Spinal cord (tissue), 10 donors: ENCODE measurements around the gene F2RL3. TPM values are rescaled to one million over a fixed set of nuclear protein-coding genes. Genes with fewer than 3 reads are reported as not detected.

Experiments used
- DNase-seq, 6 donors: peaks; one replicate each; pipeline versions ENCODE4 v3.0.0 to v3.0.0-alpha.2; 2013 to 2015; ENCODE audit warnings: low spot score in 6 of 6, low read depth in 4 of 6
- H3K27ac ChIP-seq: one replicate; pipeline ENCODE4 v1.5.1; 2013; ENCODE audit warnings: low read depth, low read length, control low read depth
- H3K27me3 ChIP-seq: one replicate; pipeline ENCODE4 v1.6.1; 2013; ENCODE audit warnings: low read length; ENCODE audit not compliant: control insufficient read depth, insufficient read depth
- H3K36me3 ChIP-seq: one replicate; pipeline ENCODE4 v1.6.1; 2013; ENCODE audit warnings: low read length; ENCODE audit not compliant: control insufficient read depth, insufficient read depth
- H3K4me1 ChIP-seq: one replicate; pipeline ENCODE4 v1.6.1; 2013; ENCODE audit warnings: low read length; ENCODE audit not compliant: control insufficient read depth, insufficient read depth
- H3K4me3 ChIP-seq: one replicate; pipeline ENCODE4 v1.5.1; 2013; ENCODE audit warnings: low read depth, low read length, control low read depth
- H3K9me3 ChIP-seq: one replicate; pipeline ENCODE4 v1.6.1; 2013; ENCODE audit warnings: low read length; ENCODE audit not compliant: control insufficient read depth, insufficient read depth
- WGBS: methylation state at CpG from one replicate; pipeline ENCODE4 v1.1.5; 2013; ENCODE audit warnings: missing lambda C conversion rate; ENCODE audit not compliant: insufficient coverage; 5-methylcytosine and 5-hydroxymethylcytosine counted together
- polyA plus RNA-seq, 2 donors: library from polyadenylated mRNA; unstranded; fragments of 120-200 nt; gene quantifications; one replicate each; pipeline ENCODE4 v1.2.1, GENCODE V29; 2013; ENCODE audit not compliant: insufficient read length in 2 of 2
- total RNA-seq, 2 donors: library from RNA; depleted of rRNA in 1 of 2; stranded (reverse); fragments of 120-200 nt in 1 of 2; fragments of >200 nt in 1 of 2; gene quantifications; one replicate each; pipeline versions ENCODE4 v1.2.3 to v1.2.4, GENCODE V29; 2013 to 2014
- donor health status: healthy.

The F2RL3 gene
- total and polyA plus RNA-seq, 4 donors: 0.10 to 0.45 (median 0.16) TPM

DNA sequence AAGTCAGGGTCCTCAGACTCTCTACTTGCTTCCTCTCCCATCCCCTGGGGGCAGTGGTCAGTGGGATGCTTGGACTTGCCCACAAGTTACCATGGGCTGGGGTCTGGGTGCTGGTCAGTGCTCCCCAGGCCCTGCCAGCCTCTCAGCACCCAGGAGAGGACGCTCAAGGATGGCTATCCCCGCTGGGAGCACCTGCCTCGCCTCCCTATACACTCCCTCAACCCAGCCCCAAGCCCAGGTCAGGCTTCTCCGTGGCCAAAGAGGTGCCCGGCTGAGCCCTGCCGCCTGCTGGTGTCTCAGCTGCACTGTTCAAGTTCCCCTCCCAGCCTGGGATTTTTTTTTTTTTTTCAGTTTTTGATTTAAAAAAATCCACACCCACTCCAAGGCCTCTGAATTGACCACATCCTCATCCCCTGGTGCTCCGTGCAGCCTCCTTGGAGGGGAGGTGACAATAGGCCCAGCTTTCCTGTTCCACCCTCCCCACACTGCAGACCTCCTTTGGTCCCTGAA, 10.8 kb downstream of the F2RL3 start:
- H3K9me3 ChIP-seq: no peaks in the 10 kb centered on the region
- no peak overlapping the region for H3K27ac ChIP-seq
- H3K4me3 ChIP-seq: no peak overlapping the region
- peaks cover 27% of the 10 kb centered on the region for H3K4me1 ChIP-seq
- H3K36me3 ChIP-seq: no peaks in the 10 kb centered on the region
- H3K27me3 ChIP-seq: peaks cover 10% of the 10 kb centered on the region
- 53% methylated on average over 7 of the region's 7 CpGs for WGBS
- no peak for DNase-seq

GRCh38 chr19:16901491-16902175, 12.8 kb downstream of the F2RL3 start:
- H3K36me3 ChIP-seq: no peaks in the 10 kb centered on the region
- 42% methylated on average over 18 of the region's 19 CpGs for WGBS
- DNase-seq: peak in 3 of 6 donors; percentile 24 to 88 (median 48)
- H3K27ac ChIP-seq: no peak overlapping the region
- H3K4me3 ChIP-seq: no peak overlapping the region
- peaks cover 18% of the 10 kb centered on the region for H3K4me1 ChIP-seq
- H3K27me3 ChIP-seq: peaks cover under 1% of the 10 kb centered on the region
- no peaks in the 10 kb centered on the region for H3K9me3 ChIP-seq

DNA sequence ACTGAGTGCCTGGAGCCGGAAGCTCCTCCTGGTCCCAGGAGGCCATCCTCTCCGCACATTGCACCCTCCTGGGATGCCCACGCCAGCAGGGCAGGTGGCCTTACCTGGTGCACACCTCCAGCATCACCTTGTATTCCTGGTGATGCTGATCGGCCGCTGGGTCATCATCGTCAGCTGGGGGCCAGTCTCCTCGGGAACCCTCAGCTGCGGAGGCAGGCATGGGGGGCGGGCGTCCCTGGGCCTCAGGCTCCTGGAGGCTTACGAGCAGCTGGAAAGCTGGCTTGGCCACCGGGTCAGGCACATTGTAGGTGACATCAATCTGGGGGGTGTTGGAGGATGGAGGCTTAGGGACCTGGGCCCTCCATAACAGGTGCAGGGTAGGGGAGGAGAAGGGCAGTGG, 13.7 kb downstream of the F2RL3 start:
- H3K4me1 ChIP-seq: peaks cover 17% of the 10 kb centered on the region
- H3K27me3 ChIP-seq: no peaks in the 10 kb centered on the region
- no peak overlapping the region for H3K27ac ChIP-seq
- no peak overlapping the region for H3K4me3 ChIP-seq
- no peaks in the 10 kb centered on the region for H3K9me3 ChIP-seq
- DNase-seq: no peak
- WGBS: 93% methylated on average over 12 of the region's 12 CpGs
- no peaks in the 10 kb centered on the region for H3K36me3 ChIP-seq

DNA sequence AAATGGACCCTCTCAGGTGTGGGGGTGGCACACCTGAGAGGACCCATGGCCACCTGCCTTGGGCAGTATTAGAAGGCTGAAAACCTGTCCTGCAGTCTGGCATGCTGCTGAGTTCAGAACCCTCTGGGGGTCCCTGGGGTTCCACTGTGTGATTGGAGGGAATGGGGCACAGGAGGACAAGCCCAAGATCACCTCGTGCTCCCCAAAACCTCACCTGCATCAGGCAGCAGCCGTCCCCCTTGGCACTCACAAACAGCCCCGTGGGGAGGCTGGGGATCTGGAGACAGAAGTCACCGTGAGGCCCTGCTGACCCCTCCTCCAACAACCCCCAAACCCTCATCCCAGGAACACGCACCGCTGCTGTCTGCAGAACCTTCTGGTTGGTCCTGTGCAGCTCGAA, 14.5 kb downstream of the F2RL3 start:
- H3K4me1 ChIP-seq: peaks cover 17% of the 10 kb centered on the region
- no peaks in the 10 kb centered on the region for H3K27me3 ChIP-seq
- no peaks in the 10 kb centered on the region for H3K9me3 ChIP-seq
- no peak for DNase-seq
- no peaks in the 10 kb centered on the region for H3K36me3 ChIP-seq
- WGBS: 86% methylated on average over 7 of the region's 7 CpGs
- H3K27ac ChIP-seq: no peak overlapping the region
- H3K4me3 ChIP-seq: no peak overlapping the region

GRCh38 chr19:16904599-16904998, 15.8 kb downstream of the F2RL3 start:
- Histone ChIP-seq H3K27ac (no peak overlapping the region), H3K4me1 (peaks cover 17% of the 10 kb centered on the region), H3K9me3 (no peaks in the 10 kb centered on the region), H3K27me3 (no peaks in the 10 kb centered on the region), H3K36me3 (no peaks in the 10 kb centered on the region), H3K4me3 (no peak overlapping the region)
- no peak for DNase-seq
- WGBS: 70% methylated on average over 2 of the region's 5 CpGs

- H3K27ac ChIP-seq: no peak overlapping the region
- no peaks in the 10 kb centered on the region for H3K4me1 ChIP-seq
- H3K36me3 ChIP-seq: no peaks in the 10 kb centered on the region
- WGBS: 92% methylated on average over 12 of the region's 12 CpGs
- H3K4me3 ChIP-seq: no peak overlapping the region
- DNase-seq: no peak
- no peaks in the 10 kb centered on the region for H3K27me3 ChIP-seq
- H3K9me3 ChIP-seq: no peaks in the 10 kb centered on the region
Observed at GRCh38 chr19:16908759-16909158, 20.0 kb downstream of the F2RL3 start.

DNA sequence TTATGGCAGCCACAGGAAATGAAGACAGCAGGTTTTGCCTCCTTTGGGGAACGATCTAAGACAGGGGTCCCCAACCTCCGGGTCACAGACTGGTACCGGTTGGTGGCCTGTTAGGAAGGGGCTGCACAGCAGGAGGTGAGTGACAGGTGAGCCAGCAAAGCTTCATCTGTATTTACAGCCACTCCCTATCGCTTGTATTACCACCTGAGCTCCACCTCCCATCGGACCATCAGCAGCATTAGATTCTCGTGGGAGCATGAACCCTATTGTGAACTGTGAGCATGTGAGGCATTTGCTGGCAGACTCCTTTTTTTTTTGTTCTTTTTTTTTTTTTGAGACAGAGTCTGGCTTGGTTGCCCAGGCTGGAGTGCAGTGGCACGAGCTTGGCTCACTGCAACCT, 22.2 kb downstream of the F2RL3 start:
- H3K36me3 ChIP-seq: no peaks in the 10 kb centered on the region
- H3K4me3 ChIP-seq: no peak overlapping the region
- WGBS: 88% methylated on average over 4 of the region's 7 CpGs
- no peaks in the 10 kb centered on the region for H3K9me3 ChIP-seq
- DNase-seq: no peak
- H3K27me3 ChIP-seq: no peaks in the 10 kb centered on the region
- no peak overlapping the region for H3K27ac ChIP-seq
- H3K4me1 ChIP-seq: no peaks in the 10 kb centered on the region

GRCh38 chr19:16912780-16913179, 24.0 kb downstream of the F2RL3 start:
- H3K4me3 ChIP-seq: no peak overlapping the region
- no peaks in the 10 kb centered on the region for H3K27me3 ChIP-seq
- DNase-seq: no peak
- no peaks in the 10 kb centered on the region for H3K36me3 ChIP-seq
- WGBS: 83% methylated on average over 2 of the region's 4 CpGs
- no peaks in the 10 kb centered on the region for H3K4me1 ChIP-seq
- no peak overlapping the region for H3K27ac ChIP-seq
- H3K9me3 ChIP-seq: no peaks in the 10 kb centered on the region

- Histone ChIP-seq H3K36me3 (no peaks in the 10 kb centered on the region), H3K27me3 (no peaks in the 10 kb centered on the region), H3K4me3 (no peak overlapping the region), H3K27ac (no peak overlapping the region), H3K4me1 (no peaks in the 10 kb centered on the region), H3K9me3 (no peaks in the 10 kb centered on the region)
- DNase-seq: no peak
- 98% methylated on average over 8 of the region's 11 CpGs for WGBS
Observed at GRCh38 chr19:16914421-16914820, 25.6 kb downstream of the F2RL3 start.

- no peaks in the 10 kb centered on the region for H3K9me3 ChIP-seq
- H3K4me3 ChIP-seq: no peak overlapping the region
- no peak for DNase-seq
- H3K27ac ChIP-seq: no peak overlapping the region
- H3K27me3 ChIP-seq: no peaks in the 10 kb centered on the region
- H3K36me3 ChIP-seq: no peaks in the 10 kb centered on the region
- H3K4me1 ChIP-seq: no peaks in the 10 kb centered on the region
- WGBS: 72% methylated on average over 3 of the region's 3 CpGs
Observed at GRCh38 chr19:16915135-16915534, 26.3 kb downstream of the F2RL3 start.
